Measurements from ENCODE around the gene CABLES2.
A peak's percentile ranks its signal among the peaks of the same experiment; 100 is the strongest.

CABLES2 gene

DNA sequence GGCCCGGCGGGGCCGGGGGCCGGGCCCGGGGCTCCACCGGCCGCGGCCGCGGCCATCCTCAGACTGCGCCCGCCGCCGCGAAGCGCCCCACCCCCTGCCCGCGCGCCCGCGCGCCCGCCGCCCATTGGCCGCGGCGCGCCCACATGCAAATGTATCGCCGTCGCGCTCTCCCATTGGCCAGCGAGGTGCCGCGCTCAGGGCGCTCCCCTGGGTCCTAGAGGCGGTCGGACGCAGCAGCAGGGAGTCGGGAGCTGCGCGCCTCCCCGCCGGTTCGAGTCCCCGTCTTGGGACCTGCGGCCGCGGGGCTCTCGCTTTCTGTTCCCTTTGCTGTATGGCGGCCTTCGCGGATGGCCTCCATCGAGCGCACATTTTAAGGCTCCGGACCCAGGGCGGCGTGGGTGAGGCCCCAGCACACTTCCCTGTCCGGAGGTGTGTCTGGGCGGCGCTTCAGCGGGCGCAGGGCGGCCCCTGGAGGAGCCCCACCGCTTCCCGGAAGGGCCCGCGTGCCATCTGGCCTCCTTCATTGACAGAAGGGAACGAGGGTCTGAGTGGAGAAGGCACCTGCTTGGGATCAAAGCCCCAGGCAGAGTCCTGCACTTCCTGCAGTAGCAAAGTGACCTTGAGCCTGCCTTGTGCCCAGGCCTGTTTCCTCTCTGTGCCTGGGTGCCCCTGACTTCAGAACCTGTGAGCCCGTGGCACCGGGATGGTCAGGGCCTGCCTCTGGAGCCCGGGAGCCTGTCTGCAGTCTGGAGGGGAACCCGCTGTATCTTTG, at the start of gene CABLES2:
TSS of gene CABLES2 (minus strand) at position 65 of the 772 bp plus-strand sequence. CDS start at position 56, 9 bp downstream.
- DNase-seq (ENCODE audit: low read depth): peak; percentile 94
- H3K4me3 ChIP-seq (replicated peaks; ENCODE audit: low read depth, low read length): peak within 1 kb of the TSS; percentile 60
- TF ChIP-seq, protein P1, sequence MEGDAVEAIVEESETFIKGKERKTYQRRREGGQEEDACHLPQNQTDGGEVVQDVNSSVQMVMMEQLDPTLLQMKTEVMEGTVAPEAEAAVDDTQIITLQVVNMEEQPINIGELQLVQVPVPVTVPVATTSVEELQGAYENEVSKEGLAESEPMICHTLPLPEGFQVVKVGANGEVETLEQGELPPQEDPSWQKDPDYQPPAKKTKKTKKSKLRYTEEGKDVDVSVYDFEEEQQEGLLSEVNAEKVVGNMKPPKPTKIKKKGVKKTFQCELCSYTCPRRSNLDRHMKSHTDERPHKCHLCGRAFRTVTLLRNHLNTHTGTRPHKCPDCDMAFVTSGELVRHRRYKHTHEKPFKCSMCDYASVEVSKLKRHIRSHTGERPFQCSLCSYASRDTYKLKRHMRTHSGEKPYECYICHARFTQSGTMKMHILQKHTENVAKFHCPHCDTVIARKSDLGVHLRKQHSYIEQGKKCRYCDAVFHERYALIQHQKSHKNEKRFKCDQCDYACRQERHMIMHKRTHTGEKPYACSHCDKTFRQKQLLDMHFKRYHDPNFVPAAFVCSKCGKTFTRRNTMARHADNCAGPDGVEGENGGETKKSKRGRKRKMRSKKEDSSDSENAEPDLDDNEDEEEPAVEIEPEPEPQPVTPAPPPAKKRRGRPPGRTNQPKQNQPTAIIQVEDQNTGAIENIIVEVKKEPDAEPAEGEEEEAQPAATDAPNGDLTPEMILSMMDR (IDR thresholded peaks at IDR 0.05; ENCODE audit: low read length, missing control alignments): no peak

DNA sequence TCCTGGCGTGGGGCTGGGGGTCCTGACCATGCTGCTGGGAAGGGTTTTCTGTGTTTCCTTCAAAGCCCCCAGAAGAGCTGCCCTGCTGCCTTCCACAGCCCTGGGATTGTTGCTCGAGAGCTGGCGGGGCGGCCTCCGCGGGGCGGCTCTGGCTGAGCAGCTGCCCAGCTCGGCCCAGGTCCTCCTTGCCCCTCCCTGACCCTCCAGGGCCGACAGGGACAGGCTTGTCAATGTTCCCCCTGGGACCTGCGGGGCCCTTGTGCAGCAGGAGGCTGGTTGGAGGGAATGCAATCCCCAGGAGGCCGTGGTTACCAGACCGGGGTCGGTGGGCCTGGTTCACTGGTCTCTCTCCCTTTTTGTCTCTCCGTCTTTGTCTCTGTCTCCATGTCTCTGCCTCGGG, 48.8 kb upstream of the CABLES2 start:
- DNase-seq (ENCODE audit: low read depth): no peak
- TF ChIP-seq, protein P1 (IDR thresholded peaks at IDR 0.05; ENCODE audit: low read length, missing control alignments): no peak
- no peak overlapping the region for H3K4me3 ChIP-seq (replicated peaks; ENCODE audit: low read depth, low read length)

GRCh38 chr20:62454904-62455636, 48.0 kb upstream of the CABLES2 start:
- no peak for DNase-seq (ENCODE audit: low read depth)

DNA sequence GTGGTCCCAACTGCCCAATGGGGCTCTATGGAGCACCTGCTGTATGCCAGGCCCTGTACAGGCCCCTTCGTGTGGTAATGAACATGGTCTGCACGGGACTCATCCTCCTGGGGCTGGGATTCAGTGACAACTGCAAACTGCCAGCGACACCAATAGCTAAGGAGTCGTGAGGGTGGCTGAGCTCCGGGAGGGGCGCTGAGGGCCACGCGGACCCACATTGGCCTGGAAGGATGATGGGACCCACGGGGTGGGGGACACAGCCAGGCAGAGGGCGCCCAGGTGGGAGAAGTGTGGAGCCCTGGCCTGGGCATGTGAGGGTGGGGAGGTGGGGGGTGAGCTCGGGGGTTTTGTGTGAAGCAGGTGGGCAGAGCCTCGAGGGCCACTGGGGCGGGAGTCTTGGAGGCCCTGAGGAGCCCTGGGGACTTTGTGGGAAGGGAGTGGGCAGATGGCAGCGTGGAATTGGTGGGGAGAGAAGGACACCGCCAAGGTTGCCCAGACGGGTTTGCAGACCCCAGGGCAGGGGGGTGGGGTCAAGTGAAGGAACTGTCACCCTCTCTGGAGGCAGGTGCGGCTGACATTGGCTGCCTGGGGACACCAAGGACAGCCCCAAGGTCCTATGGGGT, 46.2 kb upstream of the CABLES2 start:
- no peak for DNase-seq (ENCODE audit: low read depth)
- TF ChIP-seq, protein P1 (IDR thresholded peaks at IDR 0.05; ENCODE audit: low read length, missing control alignments): no peak

More at GRCh38 chr20:62454904-62455636, 48.0 kb upstream of the CABLES2 start:
- TF ChIP-seq, protein P1 (IDR thresholded peaks at IDR 0.05; ENCODE audit: low read length, missing control alignments): no peak
- no peak overlapping the region for H3K4me3 ChIP-seq (replicated peaks; ENCODE audit: low read depth, low read length)

GRCh38 chr20:62452475-62453095, 45.5 kb upstream of the CABLES2 start:
- no peak for DNase-seq (ENCODE audit: low read depth)
- TF ChIP-seq, protein P1 (IDR thresholded peaks at IDR 0.05; ENCODE audit: low read length, missing control alignments): no peak
- H3K4me3 ChIP-seq (replicated peaks; ENCODE audit: low read depth, low read length): no peak overlapping the region

More for the DNA sequence above, 46.2 kb upstream of the CABLES2 start:
- no peak overlapping the region for H3K4me3 ChIP-seq (replicated peaks; ENCODE audit: low read depth, low read length)

DNA sequence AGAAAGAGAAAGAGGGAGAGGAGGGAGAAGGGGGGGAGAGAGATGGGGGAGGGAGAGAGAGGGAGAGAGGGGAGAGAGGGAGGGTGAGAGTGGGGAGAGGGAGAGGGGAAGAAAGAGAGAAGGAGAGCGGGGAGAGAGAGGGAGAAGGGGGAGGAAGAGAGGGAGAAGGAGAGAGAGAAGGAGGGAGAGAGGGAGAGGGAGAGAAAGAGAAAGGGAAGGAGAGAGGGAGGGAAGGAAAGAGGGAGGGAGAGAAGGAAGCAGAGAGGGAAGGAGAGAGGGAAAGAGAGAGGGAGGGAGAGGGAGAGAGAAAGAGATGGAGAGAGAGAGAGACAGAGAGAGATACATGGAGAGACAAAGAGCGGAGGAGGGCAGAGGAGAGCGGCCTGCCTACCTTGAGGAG, 44.9 kb upstream of the CABLES2 start:
- H3K4me3 ChIP-seq (replicated peaks; ENCODE audit: low read depth, low read length): no peak overlapping the region
- DNase-seq (ENCODE audit: low read depth): no peak
- TF ChIP-seq, protein P1 (IDR thresholded peaks at IDR 0.05; ENCODE audit: low read length, missing control alignments): no peak

Data from fibroblast of pulmonary artery (primary cell).